GM21737 (cell line): ENCODE measurements around the gene SCAF11.
"Not testable (repeated sequence)": the region's sequence is repeated elsewhere in the genome, so short reads cannot be mapped to it uniquely, and the experiment has no call there.

Experiments
- ATAC-seq: cut with Tn5 transposase; IDR thresholded peaks from one replicate; pipeline ENCODE4 v1.9.1; 2021; ENCODE audit warnings: mild to moderate bottlenecking, moderate library complexity; ENCODE audit not compliant: unreplicated experiment

The SCAF11 gene

GRCh38 chr12:45990468-45991283 lies at the start of gene SCAF11:
TSS of gene SCAF11 (minus strand) at chr12:45990574. CDS start at chr12:45964167, 26,407 bp downstream.
- peak; percentile 60 for ATAC-seq

DNA sequence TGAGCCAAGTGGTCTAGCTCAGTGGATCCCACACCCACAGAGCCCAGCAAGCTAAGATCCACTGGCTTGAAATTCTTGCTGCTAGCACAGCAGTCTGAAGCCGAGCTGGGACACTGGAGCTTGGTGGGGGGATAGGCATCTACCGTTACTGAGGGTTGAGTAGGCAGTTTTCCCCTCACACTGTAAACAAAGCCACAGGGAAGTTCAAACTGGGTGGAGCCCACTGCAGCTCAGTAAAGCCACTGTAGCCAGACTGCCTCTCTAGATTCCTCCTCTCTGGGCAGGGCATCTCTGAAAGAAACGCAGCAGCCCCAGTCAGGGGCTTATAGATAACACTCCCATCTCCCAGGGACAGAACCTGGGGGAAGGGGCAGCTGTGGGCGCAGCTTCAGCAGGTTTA lies 46.7 kb upstream of the SCAF11 start:
- not testable (repeated sequence) for ATAC-seq

- ATAC-seq, result no peak
These were observed 36.8 kb upstream of the SCAF11 start for GRCh38 chr12:46027172-46027571.

GRCh38 chr12:46024099-46024498 lies 33.7 kb upstream of the SCAF11 start:
- no peak for ATAC-seq

DNA sequence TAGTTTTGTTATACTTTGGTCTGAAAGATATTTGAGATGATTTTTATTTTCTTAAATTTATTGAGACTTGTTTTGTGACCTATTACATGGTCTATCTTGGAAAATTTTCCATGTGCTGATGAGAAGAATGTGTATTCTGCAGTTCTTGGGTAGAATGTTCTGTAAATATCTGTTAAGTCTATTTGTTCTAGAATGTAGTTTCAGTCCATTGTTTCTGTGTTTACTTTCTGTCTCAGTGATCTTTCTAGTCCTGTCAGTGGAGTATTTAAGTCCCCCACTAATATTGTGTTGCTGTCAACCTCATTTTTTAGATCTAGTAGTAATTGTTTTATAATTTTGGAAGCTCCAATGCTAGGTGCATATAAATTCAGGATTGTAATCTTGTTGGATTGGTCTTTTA lies 30.4 kb upstream of the SCAF11 start:
- ATAC-seq, result no peak

DNA sequence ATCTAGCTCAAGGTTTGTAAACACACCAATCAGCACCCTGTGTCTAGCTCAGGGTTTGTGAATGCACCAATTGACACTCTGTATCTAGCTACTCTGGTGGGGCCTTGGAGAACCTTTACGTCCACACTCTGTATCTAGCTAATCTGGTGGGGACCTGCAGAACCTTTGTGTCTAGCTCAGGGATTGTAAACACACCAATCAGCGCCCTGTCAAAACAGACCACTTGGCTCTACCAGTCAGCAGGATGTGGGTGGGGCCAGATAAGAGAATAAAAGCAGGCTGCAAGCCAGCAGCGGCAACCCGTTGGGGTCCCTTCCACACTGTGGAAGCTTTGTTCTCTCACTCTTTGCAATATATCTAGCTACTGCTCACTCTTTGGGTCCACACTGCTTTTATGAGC lies 28.3 kb upstream of the SCAF11 start:
- not testable (repeated sequence) for ATAC-seq

DNA sequence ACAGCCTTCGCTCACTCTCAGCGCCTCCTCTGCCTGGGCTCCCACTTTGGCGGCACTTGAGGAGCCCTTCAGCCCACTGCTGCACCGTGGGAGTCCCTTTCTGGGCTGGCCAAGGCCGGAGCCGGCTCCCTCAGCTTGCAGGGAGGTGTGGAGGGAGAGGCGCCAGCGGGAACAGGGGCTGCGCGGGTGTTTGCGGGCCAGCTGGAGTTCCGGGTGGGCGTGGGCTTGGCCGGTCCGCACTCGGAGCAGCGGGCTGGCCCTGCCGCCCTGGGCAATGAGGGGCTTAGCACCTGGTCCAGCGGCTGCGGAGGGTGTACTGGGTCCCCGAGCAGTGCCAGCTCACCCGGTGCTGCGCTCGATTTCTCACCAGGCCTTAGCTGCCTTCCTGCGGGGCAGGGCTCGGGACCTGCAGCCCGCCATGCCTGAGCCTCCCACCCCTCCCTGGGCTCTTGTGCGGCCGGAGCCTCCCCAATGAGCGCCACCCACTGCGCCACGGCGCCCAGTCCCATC lies 27.5 kb upstream of the SCAF11 start:
- ATAC-seq, result not testable (repeated sequence)

- ATAC-seq, result no peak
These were observed 15.4 kb upstream of the SCAF11 start for GRCh38 chr12:46005823-46006222.

- no peak for ATAC-seq
These were observed 14.9 kb upstream of the SCAF11 start for GRCh38 chr12:46005151-46005797.

- no peak for ATAC-seq
These were observed 14.3 kb upstream of the SCAF11 start for GRCh38 chr12:46004715-46005114.

GRCh38 chr12:46000076-46000475 lies 9.7 kb upstream of the SCAF11 start:
- not testable (repeated sequence) for ATAC-seq

DNA sequence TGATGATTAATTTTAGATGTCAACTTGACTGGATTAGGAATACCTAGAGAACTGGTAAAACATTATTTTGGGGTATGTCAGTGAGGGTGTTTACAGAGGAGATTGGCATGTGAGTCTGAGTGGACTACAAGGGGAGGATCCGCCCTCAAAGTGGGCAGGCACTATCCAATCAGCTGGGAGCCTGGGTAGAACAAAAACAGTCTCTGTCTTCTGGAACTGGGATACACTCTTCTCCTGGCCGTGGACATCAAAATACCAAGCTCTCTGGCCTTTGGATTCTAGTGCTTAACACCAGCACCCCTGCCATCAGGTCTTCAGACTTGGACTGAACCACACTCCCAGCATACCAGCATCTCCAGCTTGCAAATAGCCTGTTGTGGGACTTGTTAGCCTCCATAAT lies 4.4 kb upstream of the SCAF11 start:
- no peak for ATAC-seq

- peak; percentile 28 for ATAC-seq
These were observed 1.2 kb upstream of the SCAF11 start for GRCh38 chr12:45991284-45992249.

GRCh38 chr12:45989721-45990467 lies 480 bp downstream of the SCAF11 start:
- ATAC-seq, result peak; percentile 26

DNA sequence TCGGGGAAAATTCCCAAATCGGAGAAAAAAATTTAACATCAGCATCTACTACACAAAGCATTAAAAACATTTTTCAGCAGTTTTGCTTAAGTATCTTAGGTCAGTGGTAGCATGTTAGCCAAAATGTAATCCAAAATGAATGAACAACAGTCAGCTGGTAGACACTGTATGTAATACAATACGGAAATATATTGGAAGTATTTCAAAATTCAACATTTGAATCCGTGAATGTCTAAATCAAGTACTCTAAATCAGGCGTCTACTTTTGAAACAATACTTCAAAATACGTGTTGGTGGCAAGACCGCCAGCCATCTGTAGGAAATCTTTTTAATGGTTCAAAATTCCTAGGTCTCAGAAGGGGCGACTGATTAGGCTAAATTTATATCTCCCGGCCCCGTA lies 1.1 kb downstream of the SCAF11 start:
- no peak for ATAC-seq

- ATAC-seq, result no peak
These were observed 2.1 kb downstream of the SCAF11 start for GRCh38 chr12:45988264-45988663.

DNA sequence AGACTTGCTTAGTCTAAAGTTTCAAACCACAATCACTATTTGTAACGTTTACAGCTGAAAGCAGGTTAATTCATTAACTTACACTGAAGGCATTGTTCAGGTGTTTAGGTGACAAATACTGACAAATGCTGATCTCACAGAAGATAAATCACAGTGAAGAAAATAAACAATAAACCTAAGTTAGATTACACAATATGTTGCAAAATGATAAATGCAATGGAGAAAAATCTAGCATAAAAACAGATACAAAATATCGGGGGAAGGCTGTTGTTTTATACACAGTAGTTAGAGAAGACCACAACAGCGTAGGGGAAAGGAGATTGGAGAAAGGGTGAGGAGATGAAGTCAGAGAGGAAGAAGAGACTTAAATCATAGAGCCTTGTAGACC lies 3.0 kb downstream of the SCAF11 start:
- no peak for ATAC-seq

DNA sequence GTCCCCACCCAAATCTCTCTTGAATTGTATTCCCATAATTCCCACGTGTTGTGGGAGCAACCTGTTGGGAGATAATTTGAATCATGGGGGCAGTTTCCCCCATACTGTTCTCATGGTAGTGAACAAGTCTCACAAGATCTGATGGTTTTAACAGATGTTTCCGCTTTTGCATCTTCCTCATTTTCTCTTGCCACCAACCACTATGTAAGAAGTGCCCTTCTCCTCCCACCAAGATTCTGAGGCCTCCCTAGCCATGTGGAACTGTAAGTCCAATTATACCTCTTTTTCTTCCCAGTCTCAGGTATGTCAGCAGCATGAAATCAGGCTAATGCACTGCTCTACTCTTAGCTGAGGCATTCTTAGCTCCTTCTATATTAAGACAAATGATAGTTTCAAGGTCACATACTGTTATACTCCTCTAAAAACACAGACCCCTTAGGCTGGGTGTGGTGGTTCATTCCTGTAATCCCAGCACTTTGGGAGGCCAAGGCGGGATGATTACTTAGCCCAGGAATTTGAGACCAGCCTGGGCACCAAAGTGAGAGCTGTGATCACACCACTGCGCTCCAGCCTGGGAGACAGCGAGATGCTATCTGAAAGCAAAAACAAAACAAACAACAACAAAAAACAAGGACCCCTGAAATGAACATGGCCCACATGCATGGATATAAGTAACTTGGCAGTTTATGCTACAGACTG lies 3.6 kb downstream of the SCAF11 start:
- ATAC-seq, result no peak

- no peak for ATAC-seq
These were observed 9.1 kb downstream of the SCAF11 start for GRCh38 chr12:45981075-45981837.
